GM18870 (cell line): ENCODE measurements around the gene CARNS1.
A peak's percentile ranks its signal among the peaks of the same experiment; 100 is the strongest.
"Not testable (repeated sequence)": the region's sequence is repeated elsewhere in the genome, so short reads cannot be mapped to it uniquely, and the experiment has no call there.

Source experiments
- ATAC-seq: cut with Tn5 transposase; IDR thresholded peaks from one replicate; pipeline ENCODE4 v1.9.1; 2021; ENCODE audit warnings: moderate library complexity; ENCODE audit not compliant: unreplicated experiment

The CARNS1 gene

DNA sequence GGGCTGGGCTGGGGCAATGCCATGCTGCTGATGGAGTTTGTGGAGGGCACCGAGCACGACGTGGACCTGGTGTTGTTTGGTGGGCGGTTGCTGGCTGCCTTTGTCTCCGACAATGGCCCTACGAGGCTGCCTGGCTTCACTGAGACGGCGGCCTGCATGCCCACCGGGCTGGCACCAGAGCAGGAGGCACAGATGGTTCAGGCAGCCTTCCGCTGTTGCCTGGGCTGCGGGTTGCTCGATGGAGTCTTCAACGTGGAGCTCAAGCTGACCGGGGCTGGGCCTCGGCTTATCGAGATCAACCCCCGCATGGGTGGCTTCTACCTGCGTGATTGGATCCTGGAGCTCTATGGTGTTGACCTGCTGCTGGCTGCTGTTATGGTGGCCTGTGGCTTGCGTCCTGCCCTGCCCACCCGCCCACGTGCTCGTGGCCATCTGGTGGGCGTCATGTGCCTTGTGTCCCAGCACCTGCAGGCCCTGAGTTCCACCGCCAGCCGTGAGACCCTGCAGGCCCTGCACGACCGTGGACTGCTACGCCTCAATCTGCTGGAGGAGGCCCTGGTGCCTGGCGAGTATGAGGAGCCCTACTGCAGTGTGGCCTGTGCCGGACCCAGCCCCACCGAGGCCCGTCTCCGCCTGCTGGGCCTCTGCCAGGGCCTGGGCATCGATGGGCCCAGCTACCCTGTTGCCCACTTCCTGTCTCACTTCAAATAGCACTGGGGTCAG lies 8.6 kb downstream of the CARNS1 start:
- no peak for ATAC-seq

DNA sequence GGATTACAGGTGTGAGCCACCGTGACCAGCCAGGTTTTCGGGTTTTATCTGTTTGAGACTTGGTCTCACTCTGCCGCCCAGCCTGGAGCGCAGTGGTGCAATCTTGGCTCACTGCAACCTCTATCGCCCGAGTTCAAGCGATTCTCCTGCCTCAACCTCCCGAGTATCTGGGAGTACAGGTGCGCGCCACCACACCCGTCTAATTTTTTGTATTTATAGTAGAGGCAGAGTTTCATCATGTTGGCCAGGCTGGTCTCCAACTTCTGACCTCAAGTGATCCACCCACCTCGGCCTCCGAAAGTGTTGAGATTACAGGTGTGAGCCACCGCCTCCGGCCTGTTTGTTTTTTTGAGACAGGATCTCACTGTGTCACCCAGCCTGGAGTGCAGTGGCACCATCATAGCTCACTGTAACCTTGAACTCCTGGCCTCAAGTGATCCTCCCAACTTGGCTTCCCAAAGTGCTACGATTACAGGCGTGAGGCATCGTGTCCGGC lies 11.9 kb downstream of the CARNS1 start:
- ATAC-seq: not testable (repeated sequence)

DNA sequence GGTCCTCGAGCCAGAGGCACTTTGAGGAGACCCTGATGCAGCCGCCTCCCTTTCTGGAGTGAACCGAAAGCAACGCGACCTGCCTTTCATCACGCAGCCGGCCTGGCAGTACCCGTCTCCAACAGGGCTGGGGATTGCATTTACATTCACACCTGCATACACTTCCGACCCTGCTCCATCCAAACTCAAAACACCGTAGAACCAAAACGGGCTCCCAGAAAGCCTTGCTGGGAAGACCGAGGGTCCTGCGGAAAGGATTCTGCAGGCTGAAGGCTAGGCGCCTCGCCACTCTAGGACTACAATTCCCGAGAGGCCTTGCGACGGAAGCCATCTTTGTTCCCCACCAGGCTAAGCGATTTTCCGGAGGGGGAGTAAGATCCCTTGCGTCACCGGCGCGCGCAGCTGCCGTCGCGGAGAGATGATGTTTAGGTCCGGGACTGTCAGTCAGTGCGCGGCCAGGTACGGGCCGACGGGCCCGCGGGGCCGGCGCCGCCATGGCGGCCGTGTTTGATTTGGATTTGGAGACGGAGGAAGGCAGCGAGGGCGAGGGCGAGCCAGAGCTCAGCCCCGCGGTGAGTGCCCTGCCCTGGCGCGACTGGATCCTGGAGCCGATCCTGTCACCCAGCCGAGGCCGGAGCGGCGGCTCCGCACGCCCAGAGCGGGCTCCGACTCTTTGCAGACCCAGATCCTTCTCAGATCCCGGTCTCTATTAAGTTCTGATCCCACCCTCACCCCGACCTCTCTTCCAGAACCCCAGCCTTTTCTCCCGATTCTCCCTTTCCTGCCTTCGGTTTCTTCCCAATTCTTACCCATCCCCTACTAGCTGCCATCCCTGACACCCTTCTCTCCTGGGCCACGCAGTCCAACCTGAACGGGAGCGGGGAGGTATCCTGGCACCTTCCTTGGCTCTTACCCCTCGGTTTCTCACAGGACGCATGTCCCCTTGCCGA lies 12.8 kb downstream of the CARNS1 start, which contains the start of gene RPS6KB2:
Gene RPS6KB2, plus strand, starts transcription at position 443 of the 950 bp plus-strand sequence. Its CDS starts 52 bp downstream, at position 495.
- peak; percentile 73 for ATAC-seq

DNA sequence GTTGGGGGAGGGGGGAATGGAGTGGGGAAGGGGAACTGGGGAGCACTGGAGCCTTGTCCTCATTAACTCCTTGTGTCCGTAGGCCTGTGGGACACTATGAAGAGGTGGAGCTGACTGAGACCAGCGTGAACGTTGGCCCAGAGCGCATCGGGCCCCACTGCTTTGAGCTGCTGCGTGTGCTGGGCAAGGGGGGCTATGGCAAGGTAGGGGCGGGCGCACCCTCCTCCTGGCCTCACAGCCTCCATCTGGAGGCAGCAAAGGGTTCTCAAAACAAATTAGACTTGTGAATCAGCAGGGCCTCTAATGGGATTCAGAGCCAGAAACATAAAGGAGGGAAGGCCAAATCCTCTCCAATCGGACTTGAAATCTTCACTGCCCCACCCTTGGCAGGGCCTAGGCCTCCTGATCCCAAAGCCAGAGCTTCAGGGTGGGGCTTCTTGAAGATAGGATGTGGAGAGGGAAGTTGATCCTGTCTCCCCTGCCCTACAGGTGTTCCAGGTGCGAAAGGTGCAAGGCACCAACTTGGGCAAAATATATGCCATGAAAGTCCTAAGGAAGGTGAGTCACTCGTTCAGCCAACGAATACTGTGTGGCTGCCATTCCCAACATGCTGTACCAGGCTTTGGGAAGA lies 13.7 kb downstream of the CARNS1 start:
- no peak for ATAC-seq

DNA sequence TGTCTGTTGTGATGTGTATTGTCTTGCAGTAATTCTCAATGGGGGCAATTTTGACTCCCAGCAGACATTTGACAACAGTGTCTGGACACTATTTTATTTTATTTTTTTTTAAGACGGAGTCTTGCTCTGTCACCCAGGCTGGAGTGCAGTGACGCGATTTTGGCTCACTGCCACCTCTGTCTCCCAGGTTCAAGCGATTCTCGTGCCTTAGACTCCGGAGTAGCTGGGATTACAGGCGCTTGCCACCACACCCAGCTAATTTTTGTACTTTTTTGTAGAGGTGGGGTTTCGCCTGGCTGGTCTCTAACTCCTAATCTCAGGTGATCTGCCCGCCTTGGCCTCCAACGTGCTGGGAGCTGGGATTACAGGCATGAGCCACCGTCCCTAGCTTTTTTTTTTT lies 14.2 kb downstream of the CARNS1 start:
- ATAC-seq: no peak

DNA sequence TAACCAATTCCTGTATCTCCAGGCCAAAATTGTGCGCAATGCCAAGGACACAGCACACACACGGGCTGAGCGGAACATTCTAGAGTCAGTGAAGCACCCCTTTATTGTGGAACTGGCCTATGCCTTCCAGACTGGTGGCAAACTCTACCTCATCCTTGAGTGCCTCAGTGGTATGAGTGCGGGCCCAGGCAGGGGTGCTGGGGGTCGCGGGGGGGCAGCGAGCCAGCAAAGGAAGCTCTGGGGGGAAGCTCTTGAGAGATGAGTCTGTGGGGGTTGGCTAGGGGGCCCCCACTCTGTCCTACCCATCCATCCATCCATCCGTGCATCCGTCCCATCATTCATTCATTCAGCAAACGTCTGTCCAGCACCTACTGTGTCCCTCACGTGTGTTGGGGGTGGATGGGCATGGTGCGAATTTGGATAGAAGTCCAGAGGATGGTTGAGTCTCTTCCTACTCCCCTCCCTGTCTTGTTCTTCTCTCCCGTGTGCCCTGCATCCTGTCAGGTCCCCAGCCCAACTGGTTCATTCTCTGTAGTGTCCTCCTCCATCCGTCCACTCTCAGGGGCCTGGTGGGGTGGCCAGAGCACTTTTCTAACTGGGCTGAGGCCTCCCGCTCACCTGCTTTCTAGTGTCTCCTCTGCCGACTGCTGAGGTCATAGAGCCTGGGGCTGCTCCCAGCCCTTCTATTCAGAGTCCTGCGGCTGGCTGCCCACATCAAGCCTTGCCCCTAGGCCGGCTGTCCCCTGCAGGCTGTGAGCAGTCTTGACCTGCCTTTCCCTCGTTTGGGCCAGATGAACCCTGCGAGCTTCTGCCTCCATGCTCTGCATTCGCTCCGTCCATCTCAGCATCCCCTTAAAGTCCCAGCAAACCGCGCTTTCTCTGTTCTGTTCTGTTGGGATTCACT lies 16.1 kb downstream of the CARNS1 start:
- no peak for ATAC-seq

DNA sequence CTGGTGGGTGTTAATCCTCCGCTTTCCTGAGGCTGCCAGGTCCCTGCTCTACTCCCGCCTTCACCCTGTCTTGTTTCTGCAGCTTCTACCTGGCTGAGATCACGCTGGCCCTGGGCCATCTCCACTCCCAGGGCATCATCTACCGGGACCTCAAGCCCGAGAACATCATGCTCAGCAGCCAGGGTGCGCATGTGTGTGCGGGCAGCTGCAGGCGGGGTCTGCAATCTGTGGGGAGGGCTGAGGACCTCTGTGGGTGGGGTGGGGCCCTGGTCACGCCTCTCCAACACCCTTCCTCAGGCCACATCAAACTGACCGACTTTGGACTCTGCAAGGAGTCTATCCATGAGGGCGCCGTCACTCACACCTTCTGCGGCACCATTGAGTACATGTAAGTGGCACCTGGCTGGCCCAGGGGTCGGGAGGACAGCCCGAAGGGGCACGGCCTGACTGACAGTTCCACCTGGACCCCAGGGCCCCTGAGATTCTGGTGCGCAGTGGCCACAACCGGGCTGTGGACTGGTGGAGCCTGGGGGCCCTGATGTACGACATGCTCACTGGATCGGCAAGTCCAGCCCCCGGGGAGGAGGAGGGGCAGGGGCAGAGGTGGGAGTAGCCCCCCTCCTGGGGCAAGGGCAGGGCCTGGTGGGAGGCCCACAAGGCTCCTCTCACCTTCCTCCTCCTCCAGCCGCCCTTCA lies 17.3 kb downstream of the CARNS1 start:
- no peak for ATAC-seq

DNA sequence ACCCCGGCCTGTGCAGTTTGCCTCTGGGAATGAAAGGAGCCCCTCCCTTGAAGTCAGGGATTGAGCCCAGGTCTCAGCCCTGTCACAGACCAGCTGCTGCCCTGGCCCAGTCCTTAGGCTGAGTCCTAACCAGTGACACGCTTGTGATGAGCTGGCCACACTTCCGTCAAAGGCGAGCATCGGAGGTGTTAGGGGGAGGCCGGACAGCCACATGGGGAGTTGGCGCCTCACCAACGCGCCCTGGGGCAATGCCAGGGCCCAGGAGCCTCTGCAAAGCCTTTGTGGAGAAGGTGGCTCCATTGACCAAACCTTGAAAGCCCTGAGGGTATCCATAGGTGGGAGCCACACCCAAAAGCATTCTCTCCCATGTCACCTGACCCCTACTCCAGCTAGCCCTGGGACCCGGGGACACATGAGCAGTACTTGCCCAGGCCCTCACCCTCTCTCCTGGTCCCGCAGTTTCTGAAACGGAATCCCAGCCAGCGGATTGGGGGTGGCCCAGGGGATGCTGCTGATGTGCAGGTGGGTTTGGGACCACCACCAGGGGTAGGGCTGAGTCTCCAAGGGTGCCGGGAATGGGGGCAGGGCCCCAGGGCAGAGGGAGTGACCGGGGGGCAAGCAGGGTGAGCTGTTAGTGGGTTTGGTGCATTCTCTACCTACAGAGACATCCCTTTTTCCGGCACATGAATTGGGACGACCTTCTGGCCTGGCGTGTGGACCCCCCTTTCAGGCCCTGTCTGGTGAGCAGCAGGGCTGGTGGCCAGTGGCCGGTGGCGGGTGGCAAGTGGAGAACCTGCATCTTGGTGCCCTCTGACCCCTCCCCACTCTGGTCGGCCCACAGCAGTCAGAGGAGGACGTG lies 18.3 kb downstream of the CARNS1 start:
- ATAC-seq: no peak

DNA sequence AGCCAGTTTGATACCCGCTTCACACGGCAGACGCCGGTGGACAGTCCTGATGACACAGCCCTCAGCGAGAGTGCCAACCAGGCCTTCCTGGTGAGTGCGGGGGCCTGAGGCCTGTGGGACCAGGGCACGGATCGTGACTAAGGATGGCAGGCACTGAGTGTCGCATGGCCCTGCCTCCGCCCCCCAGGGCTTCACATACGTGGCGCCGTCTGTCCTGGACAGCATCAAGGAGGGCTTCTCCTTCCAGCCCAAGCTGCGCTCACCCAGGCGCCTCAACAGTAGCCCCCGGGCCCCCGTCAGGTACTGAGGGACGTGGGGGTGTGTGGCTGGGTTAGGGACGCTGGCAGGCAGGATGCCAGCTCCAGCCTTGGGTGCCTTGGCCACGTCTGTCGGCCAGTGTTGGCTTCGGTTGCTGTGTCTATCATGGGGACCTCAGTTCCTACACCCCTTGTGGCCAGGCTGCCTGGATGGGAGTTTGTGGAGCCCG lies 19.0 kb downstream of the CARNS1 start:
- ATAC-seq: no peak

DNA sequence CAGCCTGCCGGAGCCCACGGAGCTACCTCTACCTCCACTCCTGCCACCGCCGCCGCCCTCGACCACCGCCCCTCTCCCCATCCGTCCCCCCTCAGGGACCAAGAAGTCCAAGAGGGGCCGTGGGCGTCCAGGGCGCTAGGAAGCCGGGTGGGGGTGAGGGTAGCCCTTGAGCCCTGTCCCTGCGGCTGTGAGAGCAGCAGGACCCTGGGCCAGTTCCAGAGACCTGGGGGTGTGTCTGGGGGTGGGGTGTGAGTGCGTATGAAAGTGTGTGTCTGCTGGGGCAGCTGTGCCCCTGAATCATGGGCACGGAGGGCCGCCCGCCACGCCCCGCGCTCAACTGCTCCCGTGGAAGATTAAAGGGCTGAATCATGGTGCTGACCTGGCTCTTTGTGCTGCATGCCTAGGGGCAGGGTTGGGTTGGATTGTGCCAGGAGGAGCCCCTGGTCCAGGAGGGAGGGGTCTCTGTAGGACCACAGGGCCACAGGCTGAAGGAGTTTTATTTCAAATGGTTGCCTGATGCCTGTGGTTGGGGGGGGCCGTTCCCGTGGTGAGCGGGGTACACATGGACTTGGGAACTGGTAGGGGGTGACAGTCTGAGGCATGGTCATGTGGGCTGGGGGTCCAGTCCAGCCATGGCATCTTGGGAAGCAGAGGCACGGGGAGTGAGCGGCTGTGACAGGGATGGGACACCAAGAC lies 19.7 kb downstream of the CARNS1 start:
- ATAC-seq: no peak

DNA sequence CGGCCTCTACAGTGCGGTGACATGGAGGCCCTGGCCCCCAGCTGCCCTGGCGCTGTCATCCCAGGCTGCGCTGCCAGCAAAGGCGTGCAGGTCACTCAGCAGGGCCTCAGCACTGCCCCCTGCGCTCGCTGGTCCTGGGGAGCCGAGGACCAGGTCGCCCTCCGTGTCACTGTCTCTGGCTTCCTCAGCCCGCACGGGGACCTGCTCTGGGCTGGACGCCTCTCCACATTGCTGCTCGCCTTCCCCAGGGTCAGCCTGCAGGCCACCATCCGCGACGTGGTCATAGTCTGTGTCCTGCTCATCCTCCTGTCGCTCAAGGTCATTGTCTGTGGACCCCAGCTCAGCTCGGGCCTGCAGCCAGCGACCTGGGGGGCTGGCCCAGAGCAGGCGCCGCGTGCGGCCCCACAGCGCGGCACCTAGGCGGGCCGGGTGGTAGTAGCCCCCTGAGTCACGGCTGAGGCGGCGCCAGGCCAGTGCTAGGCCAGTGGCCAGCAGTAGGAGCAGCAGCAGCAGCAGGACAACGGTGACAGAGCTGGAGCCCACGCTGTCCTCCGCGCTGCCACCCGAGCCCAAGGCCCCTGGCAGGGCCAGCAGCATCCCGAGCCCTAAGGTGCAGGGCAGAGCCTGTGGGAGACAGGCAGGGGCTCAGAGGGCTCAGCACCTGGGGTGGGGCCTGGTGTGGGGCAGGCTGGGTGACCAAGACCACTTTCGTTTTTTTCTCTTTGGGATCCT lies 20.4 kb downstream of the CARNS1 start:
- ATAC-seq: no peak

DNA sequence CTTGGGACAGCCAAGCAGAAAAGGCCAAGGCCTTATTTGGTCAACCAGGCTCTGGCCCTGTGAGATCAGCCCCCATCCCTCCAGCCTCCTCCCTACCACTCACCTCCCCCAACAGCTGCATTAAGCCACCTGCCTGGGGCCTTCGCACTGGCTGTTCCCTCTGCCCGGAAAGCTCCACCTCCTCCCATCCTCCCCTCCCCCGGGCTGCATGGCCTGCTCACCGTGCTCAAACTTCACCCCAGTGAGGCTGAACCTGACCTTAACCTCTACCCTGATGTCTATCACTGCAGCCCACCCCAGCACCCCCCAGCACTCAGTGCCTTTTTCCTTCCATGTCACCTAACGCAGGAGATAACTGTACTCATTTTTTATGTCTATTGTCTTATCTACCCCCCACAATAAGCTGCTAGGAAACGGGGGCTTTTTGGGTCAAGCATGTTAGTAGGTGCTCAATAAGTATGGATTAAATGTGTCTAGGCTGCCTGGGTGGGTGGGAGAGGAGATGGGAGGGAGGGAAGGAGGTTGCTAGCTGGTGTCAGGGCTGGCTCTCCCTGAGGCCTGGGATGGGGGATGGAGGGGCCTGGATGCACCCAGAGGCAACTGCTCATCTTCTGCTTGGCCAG lies 21.1 kb downstream of the CARNS1 start:
- ATAC-seq: no peak

DNA sequence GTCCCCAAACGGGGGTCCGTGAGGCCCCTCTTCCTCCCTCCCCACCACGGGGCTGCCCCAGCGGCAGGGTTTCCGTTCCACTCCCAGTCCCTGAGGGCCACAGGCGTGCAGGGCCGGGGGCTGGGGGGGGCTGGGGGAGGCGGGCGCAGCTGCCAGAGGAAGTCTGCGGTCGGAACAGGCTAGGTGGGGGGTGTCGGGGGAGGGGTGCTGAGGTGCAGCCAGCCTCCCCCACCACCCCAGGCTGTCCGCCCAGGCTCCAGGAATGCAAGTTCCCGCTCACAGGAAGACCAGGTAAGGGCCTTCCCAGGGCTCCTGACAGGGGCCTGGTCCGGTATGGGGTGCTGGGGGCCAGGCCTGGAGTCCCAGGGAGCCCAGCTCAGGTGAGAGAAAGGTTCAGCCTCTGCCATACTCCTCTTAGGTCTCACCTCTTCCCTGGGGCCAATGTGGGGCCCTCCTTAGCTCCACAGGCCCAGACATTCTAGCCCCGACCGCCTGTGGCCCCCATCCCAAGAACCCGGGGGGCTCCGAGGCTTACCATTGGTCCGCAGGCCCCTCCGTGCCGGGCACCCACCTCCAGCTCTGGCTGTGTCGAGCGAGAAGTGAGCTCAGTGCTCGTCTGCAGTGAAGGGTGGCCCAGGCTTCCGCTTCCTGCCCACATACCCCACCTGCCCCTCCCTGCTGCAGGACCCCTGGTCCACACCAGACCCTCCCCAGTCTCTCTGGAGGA lies 21.8 kb downstream of the CARNS1 start, which contains the start of gene PTPRCAP:
Gene PTPRCAP, minus strand, starts transcription at position 601 of the 727 bp plus-strand sequence. Its CDS starts 63 bp downstream, at position 538.
- no peak for ATAC-seq

DNA sequence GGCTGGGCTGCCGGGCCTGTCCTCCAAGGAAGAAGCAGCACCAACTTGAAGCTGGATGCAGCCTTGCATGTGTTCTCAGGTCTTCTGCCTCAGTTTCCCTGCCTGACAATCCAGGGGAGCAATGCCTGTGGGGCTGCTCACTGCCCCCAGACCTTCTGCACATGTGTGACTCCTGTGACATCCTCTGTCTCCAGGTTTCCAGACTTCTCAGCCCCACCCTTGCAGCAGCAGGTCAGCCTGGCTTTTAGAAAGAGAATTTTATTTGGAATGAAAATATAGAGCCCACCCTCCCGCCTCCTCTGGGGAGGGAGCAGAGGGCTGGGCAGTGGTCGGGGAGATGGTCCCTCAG lies 22.3 kb downstream of the CARNS1 start:
- no peak for ATAC-seq

DNA sequence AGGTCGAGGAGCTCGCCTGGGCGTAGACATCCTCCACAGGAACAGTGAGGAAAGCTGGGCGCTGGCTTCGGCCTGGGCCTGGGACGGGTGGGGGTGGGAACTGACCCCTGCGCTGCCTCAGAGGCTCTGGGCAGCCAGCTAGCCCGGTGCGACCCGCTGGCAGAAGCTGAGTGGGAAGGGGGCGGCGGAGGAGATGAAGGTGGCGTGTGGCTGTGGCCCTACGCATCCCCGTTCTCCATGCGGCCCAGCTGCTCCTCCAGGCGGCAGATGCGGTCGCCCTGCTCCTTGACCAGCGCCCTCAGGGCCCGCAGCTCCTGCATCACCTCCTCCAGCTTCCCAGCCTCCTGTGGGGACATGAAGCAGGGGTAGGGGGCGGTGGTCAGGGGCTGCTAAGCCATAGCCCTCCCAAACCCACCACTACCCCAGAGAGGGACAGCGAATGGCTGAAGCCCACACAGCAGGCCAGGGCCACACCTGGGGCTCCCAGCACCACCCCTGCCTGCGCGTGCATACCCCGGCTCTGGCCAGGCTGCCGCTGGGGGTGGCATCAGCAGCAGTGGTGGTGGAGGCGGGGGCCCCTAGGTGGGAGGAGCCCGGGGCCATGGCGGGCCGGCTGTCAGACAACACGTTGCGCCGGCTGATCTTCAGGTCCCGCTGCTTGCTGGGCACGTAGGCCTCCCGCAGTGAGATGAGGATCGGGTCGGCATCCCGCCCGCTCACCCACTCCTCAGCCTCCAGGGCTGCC lies 22.9 kb downstream of the CARNS1 start:
- ATAC-seq: no peak
